Measurements from ENCODE around the gene WDR41.

WDR41 gene

DNA sequence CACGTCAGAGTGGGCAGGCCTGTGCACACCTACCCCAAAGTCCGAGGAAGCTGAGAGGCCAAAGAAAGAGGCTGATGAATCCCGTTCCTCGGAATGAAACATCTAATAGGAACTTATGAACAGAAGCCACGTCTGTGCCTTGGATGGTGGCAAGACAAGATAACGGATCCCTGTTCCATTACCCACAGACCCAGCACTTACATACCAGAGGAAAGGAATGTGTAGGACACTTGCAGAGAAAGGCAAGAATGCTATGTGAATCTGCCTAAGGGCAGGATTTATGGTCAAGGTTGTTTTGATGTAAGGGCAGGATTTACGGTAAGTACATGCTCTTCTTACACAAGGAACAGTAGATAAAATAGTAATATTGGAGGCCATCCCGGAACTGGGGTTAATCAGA, 93.2 kb downstream of the WDR41 start:
- ATAC-seq, result no peak
- TF ChIP-seq TOX (CRISPR knock-in tag; IDR thresholded peaks at IDR 0.05; ENCODE audit: borderline replicate concordance) (no peak), ZFP3 (CRISPR knock-in tag; IDR thresholded peaks at IDR 0.05) (no peak), ZNF8 (CRISPR knock-in tag; IDR thresholded peaks at IDR 0.05) (no peak)
- TF ChIP-seq, protein P1, sequence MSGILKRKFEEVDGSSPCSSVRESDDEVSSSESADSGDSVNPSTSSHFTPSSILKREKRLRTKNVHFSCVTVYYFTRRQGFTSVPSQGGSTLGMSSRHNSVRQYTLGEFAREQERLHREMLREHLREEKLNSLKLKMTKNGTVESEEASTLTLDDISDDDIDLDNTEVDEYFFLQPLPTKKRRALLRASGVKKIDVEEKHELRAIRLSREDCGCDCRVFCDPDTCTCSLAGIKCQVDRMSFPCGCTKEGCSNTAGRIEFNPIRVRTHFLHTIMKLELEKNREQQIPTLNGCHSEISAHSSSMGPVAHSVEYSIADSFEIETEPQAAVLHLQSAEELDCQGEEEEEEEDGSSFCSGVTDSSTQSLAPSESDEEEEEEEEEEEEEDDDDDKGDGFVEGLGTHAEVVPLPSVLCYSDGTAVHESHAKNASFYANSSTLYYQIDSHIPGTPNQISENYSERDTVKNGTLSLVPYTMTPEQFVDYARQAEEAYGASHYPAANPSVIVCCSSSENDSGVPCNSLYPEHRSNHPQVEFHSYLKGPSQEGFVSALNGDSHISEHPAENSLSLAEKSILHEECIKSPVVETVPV (CRISPR knock-in tag; IDR thresholded peaks at IDR 0.05), result no peak

DNA sequence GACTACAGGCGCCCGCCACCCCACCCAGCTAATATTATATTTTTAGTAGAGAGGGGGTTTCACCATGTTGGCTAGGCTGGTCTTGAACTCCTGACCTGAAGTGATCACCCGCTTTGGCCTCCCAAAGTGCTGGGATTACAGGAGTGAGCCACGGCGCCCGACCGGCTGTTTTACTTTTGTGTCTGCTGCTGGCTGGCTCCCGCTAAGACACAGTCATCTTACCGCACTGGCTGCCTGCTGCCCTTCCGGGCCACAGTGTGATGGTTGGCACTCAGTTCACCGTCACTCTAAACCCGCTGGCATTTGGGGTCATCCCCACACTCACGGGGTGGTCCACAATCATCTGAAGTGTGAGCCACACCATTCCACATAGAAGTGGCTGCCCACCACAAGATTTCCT, 93.7 kb downstream of the WDR41 start:
- ATAC-seq, result no peak
- TF ChIP-seq, protein P2, sequence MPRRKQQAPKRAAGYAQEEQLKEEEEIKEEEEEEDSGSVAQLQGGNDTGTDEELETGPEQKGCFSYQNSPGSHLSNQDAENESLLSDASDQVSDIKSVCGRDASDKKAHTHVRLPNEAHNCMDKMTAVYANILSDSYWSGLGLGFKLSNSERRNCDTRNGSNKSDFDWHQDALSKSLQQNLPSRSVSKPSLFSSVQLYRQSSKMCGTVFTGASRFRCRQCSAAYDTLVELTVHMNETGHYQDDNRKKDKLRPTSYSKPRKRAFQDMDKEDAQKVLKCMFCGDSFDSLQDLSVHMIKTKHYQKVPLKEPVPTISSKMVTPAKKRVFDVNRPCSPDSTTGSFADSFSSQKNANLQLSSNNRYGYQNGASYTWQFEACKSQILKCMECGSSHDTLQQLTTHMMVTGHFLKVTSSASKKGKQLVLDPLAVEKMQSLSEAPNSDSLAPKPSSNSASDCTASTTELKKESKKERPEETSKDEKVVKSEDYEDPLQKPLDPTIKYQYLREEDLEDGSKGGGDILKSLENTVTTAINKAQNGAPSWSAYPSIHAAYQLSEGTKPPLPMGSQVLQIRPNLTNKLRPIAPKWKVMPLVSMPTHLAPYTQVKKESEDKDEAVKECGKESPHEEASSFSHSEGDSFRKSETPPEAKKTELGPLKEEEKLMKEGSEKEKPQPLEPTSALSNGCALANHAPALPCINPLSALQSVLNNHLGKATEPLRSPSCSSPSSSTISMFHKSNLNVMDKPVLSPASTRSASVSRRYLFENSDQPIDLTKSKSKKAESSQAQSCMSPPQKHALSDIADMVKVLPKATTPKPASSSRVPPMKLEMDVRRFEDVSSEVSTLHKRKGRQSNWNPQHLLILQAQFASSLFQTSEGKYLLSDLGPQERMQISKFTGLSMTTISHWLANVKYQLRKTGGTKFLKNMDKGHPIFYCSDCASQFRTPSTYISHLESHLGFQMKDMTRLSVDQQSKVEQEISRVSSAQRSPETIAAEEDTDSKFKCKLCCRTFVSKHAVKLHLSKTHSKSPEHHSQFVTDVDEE (CRISPR knock-in tag; IDR thresholded peaks at IDR 0.05), result no peak
- TF ChIP-seq, protein P3, sequence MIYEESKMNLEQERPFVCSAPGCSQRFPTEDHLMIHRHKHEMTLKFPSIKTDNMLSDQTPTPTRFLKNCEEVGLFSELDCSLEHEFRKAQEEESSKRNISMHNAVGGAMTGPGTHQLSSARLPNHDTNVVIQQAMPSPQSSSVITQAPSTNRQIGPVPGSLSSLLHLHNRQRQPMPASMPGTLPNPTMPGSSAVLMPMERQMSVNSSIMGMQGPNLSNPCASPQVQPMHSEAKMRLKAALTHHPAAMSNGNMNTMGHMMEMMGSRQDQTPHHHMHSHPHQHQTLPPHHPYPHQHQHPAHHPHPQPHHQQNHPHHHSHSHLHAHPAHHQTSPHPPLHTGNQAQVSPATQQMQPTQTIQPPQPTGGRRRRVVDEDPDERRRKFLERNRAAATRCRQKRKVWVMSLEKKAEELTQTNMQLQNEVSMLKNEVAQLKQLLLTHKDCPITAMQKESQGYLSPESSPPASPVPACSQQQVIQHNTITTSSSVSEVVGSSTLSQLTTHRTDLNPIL (CRISPR knock-in tag; IDR thresholded peaks at IDR 0.05; ENCODE audit: low read depth), result no peak
- TF ChIP-seq, protein P4, sequence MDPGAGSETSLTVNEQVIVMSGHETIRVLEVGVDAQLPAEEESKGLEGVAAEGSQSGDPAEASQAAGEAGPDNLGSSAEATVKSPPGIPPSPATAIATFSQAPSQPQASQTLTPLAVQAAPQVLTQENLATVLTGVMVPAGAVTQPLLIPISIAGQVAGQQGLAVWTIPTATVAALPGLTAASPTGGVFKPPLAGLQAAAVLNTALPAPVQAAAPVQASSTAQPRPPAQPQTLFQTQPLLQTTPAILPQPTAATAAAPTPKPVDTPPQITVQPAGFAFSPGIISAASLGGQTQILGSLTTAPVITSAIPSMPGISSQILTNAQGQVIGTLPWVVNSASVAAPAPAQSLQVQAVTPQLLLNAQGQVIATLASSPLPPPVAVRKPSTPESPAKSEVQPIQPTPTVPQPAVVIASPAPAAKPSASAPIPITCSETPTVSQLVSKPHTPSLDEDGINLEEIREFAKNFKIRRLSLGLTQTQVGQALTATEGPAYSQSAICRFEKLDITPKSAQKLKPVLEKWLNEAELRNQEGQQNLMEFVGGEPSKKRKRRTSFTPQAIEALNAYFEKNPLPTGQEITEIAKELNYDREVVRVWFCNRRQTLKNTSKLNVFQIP (CRISPR knock-in tag; IDR thresholded peaks at IDR 0.05; ENCODE audit: borderline replicate concordance, low read depth), result no peak
- TF ChIP-seq SNAI2 (CRISPR knock-in tag; IDR thresholded peaks at IDR 0.05) (no peak), ZFP30 (CRISPR knock-in tag; IDR thresholded peaks at IDR 0.05) (no peak), PPARA (CRISPR knock-in tag; IDR thresholded peaks at IDR 0.05; ENCODE audit: borderline replicate concordance) (no peak), RARB (CRISPR knock-in tag; IDR thresholded peaks at IDR 0.05) (no peak), ZFP3 (CRISPR knock-in tag; IDR thresholded peaks at IDR 0.05) (no peak), TOX (CRISPR knock-in tag; IDR thresholded peaks at IDR 0.05; ENCODE audit: borderline replicate concordance) (no peak), OSR1 (CRISPR knock-in tag; IDR thresholded peaks at IDR 0.05) (no peak), GLIS3 (CRISPR knock-in tag; IDR thresholded peaks at IDR 0.05) (no peak), ARNTL (CRISPR knock-in tag; IDR thresholded peaks at IDR 0.05; ENCODE audit: borderline replicate concordance, low read depth) (no peak), ZC3H10 (CRISPR knock-in tag; IDR thresholded peaks at IDR 0.05) (no peak)
- TF ChIP-seq, protein P1 (CRISPR knock-in tag; IDR thresholded peaks at IDR 0.05), result no peak

DNA sequence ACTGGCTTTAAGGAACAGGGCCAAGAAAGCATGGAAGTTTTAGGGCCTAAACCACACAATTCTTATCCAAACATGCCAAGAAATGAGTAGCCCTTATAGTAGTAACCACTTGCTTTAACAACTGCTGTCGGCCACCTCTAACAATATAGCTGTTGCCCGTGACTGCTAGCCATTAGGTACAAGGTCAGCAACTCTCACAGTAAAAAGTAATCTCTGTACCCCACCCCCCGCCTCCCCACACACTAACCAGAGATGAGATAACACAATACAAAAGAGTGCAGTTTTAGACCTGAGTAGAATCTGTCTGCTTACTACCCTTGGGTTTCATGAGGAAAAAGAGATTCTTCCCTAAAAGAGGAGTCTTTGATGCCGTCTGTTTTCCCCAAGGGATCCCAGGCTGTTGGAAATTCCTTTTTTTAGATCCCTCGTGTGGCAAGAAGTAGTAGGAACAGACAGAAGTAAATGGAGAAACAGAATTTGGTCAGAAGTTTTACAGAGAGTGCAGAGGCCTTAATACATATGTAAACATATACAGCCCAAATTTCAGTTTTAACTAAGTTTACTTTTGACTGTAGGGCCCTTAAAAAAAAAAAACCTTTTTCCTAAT, 94.3 kb downstream of the WDR41 start:
- ATAC-seq, result no peak
- TF ChIP-seq PPARA (CRISPR knock-in tag; IDR thresholded peaks at IDR 0.05; ENCODE audit: borderline replicate concordance) (no peak), ZFP3 (CRISPR knock-in tag; IDR thresholded peaks at IDR 0.05) (no peak), TCF4 (CRISPR knock-in tag; IDR thresholded peaks at IDR 0.05; ENCODE audit: borderline replicate concordance) (no peak), ZNF70 (CRISPR knock-in tag; IDR thresholded peaks at IDR 0.05) (no peak)

DNA sequence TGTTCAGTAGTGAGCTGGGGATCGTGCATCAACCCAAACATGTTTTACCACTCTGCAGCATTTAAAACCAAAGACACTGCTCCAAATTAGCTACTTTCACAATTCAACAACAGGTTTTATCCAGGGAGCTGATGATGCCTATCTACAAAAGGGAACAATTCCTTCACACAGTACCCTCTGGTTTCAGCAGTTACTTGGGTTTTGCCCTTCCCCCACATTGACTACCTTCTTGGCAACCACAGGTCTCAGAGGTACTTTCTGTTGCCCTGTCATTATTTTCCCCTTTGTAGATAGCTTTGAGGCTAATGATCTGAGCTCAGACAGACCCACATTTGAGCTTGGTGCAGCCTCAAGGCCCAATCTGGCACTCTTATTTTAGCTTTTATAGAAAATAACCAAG, 96.1 kb downstream of the WDR41 start:
- ATAC-seq, result no peak
- TF ChIP-seq, protein P3 (CRISPR knock-in tag; IDR thresholded peaks at IDR 0.05; ENCODE audit: low read depth), result no peak
- TF ChIP-seq TCF4 (CRISPR knock-in tag; IDR thresholded peaks at IDR 0.05; ENCODE audit: borderline replicate concordance) (no peak), RARB (CRISPR knock-in tag; IDR thresholded peaks at IDR 0.05) (no peak), SNAI2 (CRISPR knock-in tag; IDR thresholded peaks at IDR 0.05) (no peak), ZFP30 (CRISPR knock-in tag; IDR thresholded peaks at IDR 0.05) (no peak), ARNTL (CRISPR knock-in tag; IDR thresholded peaks at IDR 0.05; ENCODE audit: borderline replicate concordance, low read depth) (no peak)

Measured in SK-N-SH treated with all-trans-retinoic acid at 6 μM for 48 hours (cell line).